Neural cell (in vitro differentiated cells): ENCODE data around the gene RYR2.

Experiments
- POLR2AphosphoS5 ChIP-seq: IDR thresholded peaks from 2 replicates; pipeline ENCODE4 v1.6.1; 2012
- TF ChIP-seq, protein P1 (sequence below): fragments of 450-650 bp; IDR thresholded peaks from 2 replicates; pipeline ENCODE4 v1.5.1; 2014; ENCODE audit warnings: antibody characterized with exemption, mild to moderate bottlenecking, moderate library complexity; ENCODE audit not compliant: poor library complexity, severe bottlenecking

DNA sequence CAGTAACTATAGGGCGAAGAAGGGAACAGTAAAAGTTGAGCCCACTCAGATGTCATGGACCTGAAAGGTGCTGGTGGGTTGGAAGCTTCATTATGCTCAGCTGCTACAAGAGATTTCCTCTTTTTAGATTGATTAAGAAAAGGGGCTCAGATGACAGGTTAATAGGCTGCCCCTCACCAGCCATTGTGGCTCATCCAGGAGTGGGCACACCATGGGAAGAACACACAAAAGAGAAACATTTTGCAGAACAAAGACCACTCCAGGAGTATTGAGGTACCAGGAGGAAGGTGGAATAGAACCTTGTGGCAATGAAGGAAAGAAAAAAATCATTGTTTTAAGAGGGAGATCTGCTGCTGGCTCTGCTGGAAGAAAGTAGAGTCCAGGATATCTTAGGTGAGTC, 205.5 kb downstream of the RYR2 start:
- TF ChIP-seq POLR2AphosphoS5 = peak; percentile 19
- TF ChIP-seq, protein P1, sequence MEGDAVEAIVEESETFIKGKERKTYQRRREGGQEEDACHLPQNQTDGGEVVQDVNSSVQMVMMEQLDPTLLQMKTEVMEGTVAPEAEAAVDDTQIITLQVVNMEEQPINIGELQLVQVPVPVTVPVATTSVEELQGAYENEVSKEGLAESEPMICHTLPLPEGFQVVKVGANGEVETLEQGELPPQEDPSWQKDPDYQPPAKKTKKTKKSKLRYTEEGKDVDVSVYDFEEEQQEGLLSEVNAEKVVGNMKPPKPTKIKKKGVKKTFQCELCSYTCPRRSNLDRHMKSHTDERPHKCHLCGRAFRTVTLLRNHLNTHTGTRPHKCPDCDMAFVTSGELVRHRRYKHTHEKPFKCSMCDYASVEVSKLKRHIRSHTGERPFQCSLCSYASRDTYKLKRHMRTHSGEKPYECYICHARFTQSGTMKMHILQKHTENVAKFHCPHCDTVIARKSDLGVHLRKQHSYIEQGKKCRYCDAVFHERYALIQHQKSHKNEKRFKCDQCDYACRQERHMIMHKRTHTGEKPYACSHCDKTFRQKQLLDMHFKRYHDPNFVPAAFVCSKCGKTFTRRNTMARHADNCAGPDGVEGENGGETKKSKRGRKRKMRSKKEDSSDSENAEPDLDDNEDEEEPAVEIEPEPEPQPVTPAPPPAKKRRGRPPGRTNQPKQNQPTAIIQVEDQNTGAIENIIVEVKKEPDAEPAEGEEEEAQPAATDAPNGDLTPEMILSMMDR = no peak
